PC-3 (cell line): ENCODE data around the gene BMP7. TPM values are rescaled to one million over a fixed set of nuclear protein-coding genes. Genes with fewer than 3 reads are reported as not detected.

ENCODE experiments used
- ATAC-seq: fragments of 200-7000 bp; cut with Tn5 transposase; 2 replicates; pipeline ENCODE4 v1.9.1; 2020; ENCODE audit warnings: mild to moderate bottlenecking, moderate library complexity
- BruUV-seq: library from RNA; stranded (reverse); fragments of 400-500 nt; replicated peaks from 2 replicates; lab custom pipeline; 2021; lab: Mats Ljungman, UMichigan
- CTCF ChIA-PET: fragments of 300-600 bp; sonication (Branson Sonifier 250); formaldehyde crosslinking; loops from one replicate; lab custom pipeline; 2022; ENCODE audit warnings: antibody characterized with exemption; lab: Charles Lee
- POLR2A ChIA-PET: fragments of 300-600 bp; sonication (Branson Sonifier 250); formaldehyde crosslinking; loops from one replicate; lab custom pipeline; 2022; ENCODE audit warnings: antibody characterized with exemption; ENCODE audit not compliant: unreplicated experiment; lab: Charles Lee
- DNase-seq: peaks from one replicate; pipeline ENCODE4 v3.0.0-alpha.2; 2015
- H2AFZ ChIP-seq: fragments of 300-600 bp; sonication (generic); 2 replicates; pipeline ENCODE4 v1.6.0; 2016; ENCODE audit warnings: antibody characterized with exemption, low read length
- H3F3A ChIP-seq: fragments of 300-600 bp; sonication (generic); one replicate; pipeline ENCODE4 v1.6.0; 2017; ENCODE audit warnings: antibody characterized with exemption, low read length, control low read depth, mild to moderate bottlenecking; ENCODE audit not compliant: unreplicated experiment
- H3K27ac ChIP-seq: fragments of 300-600 bp; sonication (generic); 2 replicates; pipeline ENCODE4 v1.5.1; 2016; ENCODE audit warnings: mild to moderate bottlenecking, low read length
- H3K27me3 ChIP-seq: fragments of 300-600 bp; sonication (generic); 2 replicates; pipeline ENCODE4 v1.6.1; 2016; ENCODE audit warnings: low read length, mixed read lengths
- H3K36me3 ChIP-seq: fragments of 300-600 bp; sonication (generic); 2 replicates; pipeline ENCODE4 v1.6.1; 2016; ENCODE audit warnings: low read depth, mixed run types, low read length, mixed read lengths
- H3K4me1 ChIP-seq: fragments of 300-600 bp; sonication (generic); 2 replicates; pipeline ENCODE4 v1.5.1; 2016; ENCODE audit warnings: low read length; ENCODE audit not compliant: insufficient read depth
- H3K4me2 ChIP-seq: fragments of 300-600 bp; sonication (generic); 2 replicates; pipeline ENCODE4 v1.6.0; 2016; ENCODE audit warnings: low read length
- H3K4me3 ChIP-seq: fragments of 300-600 bp; sonication (generic); 2 replicates; pipeline ENCODE4 v1.5.1; 2016; ENCODE audit warnings: mild to moderate bottlenecking, low read length, mixed read lengths
- H3K79me2 ChIP-seq: fragments of 300-600 bp; sonication (generic); 2 replicates; pipeline ENCODE4 v1.6.1; 2017; ENCODE audit warnings: low read length, mixed read lengths
- H3K9ac ChIP-seq: fragments of 300-600 bp; sonication (generic); 2 replicates; pipeline ENCODE4 v1.6.0; 2016; ENCODE audit warnings: mild to moderate bottlenecking, low read length
- H3K9me2 ChIP-seq: fragments of 300-600 bp; sonication (generic); replicated peaks from 2 replicates; pipeline ENCODE4 v1.6.1; 2016; ENCODE audit warnings: mixed run types, low read length, mixed read lengths
- H3K9me3 ChIP-seq: fragments of 300-600 bp; sonication (generic); 2 replicates; pipeline ENCODE4 v1.6.1; 2016; ENCODE audit warnings: low read length, mixed read lengths
- H4K20me1 ChIP-seq: fragments of 300-600 bp; sonication (generic); 2 replicates; pipeline ENCODE4 v1.6.1; 2016; ENCODE audit warnings: low read length, mixed read lengths
- CTCF ChIP-seq: fragments of 300-600 bp; sonication (generic); conservative IDR thresholded peaks from 2 replicates; pipeline ENCODE4 v1.5.1; 2017; ENCODE audit warnings: antibody characterized with exemption, low read depth, mild to moderate bottlenecking, low read length
- EZH2 ChIP-seq: fragments of 300-600 bp; sonication (generic); IDR thresholded peaks from one replicate; pipeline ENCODE4 v1.6.1; 2017; ENCODE audit warnings: antibody characterized with exemption, mild to moderate bottlenecking, low read length; ENCODE audit not compliant: unreplicated experiment
- EZH2phosphoT487 ChIP-seq: fragments of 300-600 bp; sonication (generic); IDR thresholded peaks from 2 replicates; pipeline ENCODE4 v1.6.1; 2018; ENCODE audit warnings: mild to moderate bottlenecking, antibody characterized with exemption, low read length, borderline replicate concordance
- intact Hi-C: fragments of 100-400 bp; cut with micrococcal nuclease; formaldehyde crosslinking; loops from 2 replicates; pipeline ENCODE4 v1.9.0; 2023
- total RNA-seq: library from RNA; depleted of rRNA; stranded (reverse); fragments of >200 nt; gene quantifications from 2 replicates; pipeline ENCODE4 v1.2.3, GENCODE V29; 2014

Gene BMP7
- total RNA-seq, 1 experiment from 2014 or later = not detected

GRCh38 chr20:57312138-57312537 is 45.7 kb upstream of the BMP7 start:
- TF ChIP-seq EZH2 = no peak
- TF ChIP-seq CTCF = no peak
- TF ChIP-seq EZH2phosphoT487 = no peak
- Histone ChIP-seq H3K4me2 (no peak overlapping the region), H3K9me3 (no peaks in the 10 kb centered on the region), H3K27ac (no peak overlapping the region), H3K36me3 (no peaks in the 10 kb centered on the region), H3K4me3 (no peak overlapping the region), H3F3A (no peaks in the 10 kb centered on the region), H4K20me1 (no peaks in the 10 kb centered on the region), H3K27me3 (peaks cover 87% of the 10 kb centered on the region), H2AFZ (no peak overlapping the region), H3K9ac (no peak overlapping the region), H3K4me1 (no peaks in the 10 kb centered on the region), H3K9me2 (no peaks in the 10 kb centered on the region), H3K79me2 (no peaks in the 10 kb centered on the region)
- POLR2A ChIA-PET = no interaction called here
- ATAC-seq (no peak), DNase-seq (no peak)
- intact Hi-C loops = no loop called here
- CTCF ChIA-PET = no interaction called here
- BruUV-seq = no TSS peak

GRCh38 chr20:57310821-57311514 is 44.5 kb upstream of the BMP7 start:
- CTCF ChIA-PET = no interaction called here

More at GRCh38 chr20:57310821-57311514, 44.5 kb upstream of the BMP7 start:
- no peaks in the 10 kb centered on the region for H4K20me1 ChIP-seq
- no peak overlapping the region for H3K4me2 ChIP-seq
- H3K27me3 ChIP-seq = peaks cover 96% of the 10 kb centered on the region
- no peaks in the 10 kb centered on the region for H3K9me2 ChIP-seq
- H3K9ac ChIP-seq = no peak overlapping the region
- H3K4me3 ChIP-seq = no peak overlapping the region
- H3K36me3 ChIP-seq = no peaks in the 10 kb centered on the region
- DNase-seq (no peak), ATAC-seq (no peak)
- no peaks in the 10 kb centered on the region for H3K79me2 ChIP-seq
- no peak overlapping the region for H3K27ac ChIP-seq
- no TSS peak for BruUV-seq
- H3F3A ChIP-seq = no peaks in the 10 kb centered on the region
- no peaks in the 10 kb centered on the region for H3K9me3 ChIP-seq
- TF ChIP-seq EZH2 = no peak
- TF ChIP-seq CTCF = no peak
- TF ChIP-seq EZH2phosphoT487 = no peak
- POLR2A ChIA-PET = no interaction called here
- H2AFZ ChIP-seq = no peak overlapping the region
- H3K4me1 ChIP-seq = no peaks in the 10 kb centered on the region
- intact Hi-C loops = no loop called here
